Central memory CD4-positive, alpha-beta T cell (primary cell): ENCODE data around the gene MRPL43.

Experiments used
- DNase-seq: peaks from one replicate; pipeline ENCODE4 v3.0.0; 2022

Gene MRPL43

DNA sequence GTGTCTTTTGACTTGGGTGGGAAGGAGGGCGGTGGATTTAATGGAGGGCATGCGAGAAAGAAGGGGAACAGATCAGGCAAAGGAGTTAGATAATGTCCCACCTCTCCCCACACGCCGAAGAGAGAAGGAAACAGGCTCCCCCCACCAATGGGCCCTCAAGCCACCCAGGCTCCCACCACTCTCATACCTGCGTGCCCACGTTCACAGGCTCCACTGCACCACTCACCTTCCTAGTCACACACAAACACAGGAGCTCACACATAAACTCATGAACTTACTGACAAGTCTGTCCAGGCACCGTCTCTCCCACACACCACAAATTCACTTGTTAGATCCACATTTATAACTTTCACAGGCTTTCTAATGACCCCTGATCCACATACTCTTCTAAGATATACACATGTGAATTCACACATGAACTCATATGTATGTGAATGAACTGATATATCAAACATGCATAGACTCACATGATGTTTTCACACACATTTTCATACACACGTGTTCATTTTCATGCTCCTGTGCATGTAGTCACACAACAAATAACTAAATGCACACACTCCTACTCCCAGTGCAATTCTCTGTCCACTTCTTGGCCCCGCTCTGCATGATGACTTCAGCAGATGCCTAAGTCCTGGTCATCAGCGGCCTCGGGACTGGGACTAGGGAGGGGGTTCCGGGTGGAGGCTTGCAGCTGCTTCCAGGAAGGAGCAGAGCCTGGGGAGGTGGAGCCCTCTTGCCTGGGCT is 13.8 kb upstream of the MRPL43 start:
- DNase-seq: no peak

DNA sequence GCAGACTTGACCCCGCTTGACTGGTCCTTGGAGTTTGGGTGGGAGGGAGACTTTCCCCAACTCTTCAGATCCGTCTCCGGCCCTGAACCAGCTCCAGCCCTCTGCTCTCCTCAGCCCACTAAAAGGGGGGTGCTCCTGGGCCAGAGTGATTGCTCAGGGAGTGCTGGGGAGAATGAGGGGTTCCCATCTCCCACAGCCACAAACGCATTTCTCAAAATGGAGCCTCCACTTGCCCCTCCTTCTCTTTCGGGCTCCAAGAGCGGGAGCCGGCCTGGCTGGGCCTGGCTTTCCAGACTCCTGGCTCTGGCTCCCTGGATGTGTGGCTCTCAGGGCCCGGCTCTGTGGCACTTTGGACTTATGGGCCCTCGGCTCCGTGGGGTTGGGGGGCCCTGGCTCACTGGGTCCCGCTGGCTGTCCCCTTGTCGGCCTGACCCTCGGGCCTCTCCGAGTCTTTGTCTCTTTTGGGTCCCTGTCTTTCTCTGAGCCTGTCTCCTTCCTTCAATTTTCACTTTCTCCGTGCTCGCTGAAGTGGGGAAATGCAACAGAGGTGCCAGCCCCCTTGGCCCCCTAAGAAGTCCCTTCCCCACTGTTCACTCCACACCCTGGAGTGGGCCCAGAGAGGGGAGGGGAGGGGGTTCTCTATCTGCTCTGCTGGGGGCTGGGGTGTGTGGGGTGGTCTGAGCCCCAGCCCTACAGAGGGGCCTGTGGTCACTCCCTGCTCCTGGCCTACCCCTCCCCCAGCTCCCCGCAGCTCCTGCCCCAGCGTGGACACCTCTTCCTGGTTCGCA is 13.0 kb upstream of the MRPL43 start:
- no peak for DNase-seq

DNA sequence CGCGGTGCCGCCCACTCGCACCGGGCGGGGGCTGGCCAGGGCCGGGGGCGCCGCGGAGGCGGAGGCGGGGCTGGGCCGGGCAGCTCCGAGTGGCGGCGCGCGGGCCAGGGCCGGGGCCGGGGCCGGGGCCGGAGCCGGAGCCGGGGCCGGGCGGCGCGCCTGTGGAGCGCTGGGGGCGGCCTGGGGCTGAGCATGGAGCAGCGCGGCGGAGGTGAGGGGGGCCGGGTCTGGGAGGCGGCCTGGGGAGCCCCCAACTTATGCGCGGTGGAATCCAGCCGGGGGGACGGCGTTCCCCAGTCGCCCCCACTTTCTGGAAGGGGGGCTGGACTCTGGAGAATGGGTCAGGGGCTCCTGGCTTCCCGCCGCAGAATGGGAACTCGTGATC is 12.4 kb upstream of the MRPL43 start, which contains the start of gene LZTS2:
TSS of gene LZTS2 (plus strand) at position 67 of the 385 bp plus-strand sequence. CDS start 2,731 bp downstream, outside the sequence.
- DNase-seq: no peak

DNA sequence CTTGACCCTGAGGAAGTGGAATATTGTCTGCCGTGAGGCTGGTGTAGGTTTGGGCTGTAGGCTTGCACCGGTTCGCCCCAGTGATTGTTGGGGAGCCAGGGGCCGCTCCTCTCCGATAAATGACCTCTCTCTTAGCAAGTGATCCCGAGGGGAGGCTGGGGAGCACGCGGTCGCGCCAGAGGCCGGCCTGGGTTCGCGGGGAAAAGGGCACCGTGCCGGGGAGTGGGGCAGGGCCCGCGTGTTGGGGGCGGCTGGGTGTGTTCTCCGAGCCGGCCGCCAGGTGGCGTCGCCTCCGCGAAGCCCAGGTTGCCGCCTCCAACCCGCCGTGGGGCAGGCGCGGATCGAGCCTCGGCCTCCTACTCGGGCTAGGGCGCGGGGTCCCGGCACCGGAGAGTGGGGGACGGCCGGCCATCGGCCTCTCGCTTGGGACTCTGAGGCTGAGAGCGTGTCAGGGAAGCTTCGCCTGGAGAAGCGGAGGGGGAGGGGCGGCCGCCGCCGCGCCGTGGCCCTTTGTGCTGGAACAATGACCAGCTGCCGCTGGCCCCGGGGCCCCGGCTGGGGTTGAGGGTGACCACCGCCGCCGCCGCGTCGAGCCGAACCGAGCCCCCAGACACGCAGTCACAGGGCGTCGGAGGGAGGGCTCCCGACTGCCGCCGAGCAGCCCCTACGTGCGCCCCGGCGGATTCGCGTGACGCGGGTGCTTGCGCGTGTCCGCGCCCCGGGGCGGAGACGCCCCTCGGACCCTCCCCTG is 11.9 kb upstream of the MRPL43 start:
- peak; percentile 75 for DNase-seq

DNA sequence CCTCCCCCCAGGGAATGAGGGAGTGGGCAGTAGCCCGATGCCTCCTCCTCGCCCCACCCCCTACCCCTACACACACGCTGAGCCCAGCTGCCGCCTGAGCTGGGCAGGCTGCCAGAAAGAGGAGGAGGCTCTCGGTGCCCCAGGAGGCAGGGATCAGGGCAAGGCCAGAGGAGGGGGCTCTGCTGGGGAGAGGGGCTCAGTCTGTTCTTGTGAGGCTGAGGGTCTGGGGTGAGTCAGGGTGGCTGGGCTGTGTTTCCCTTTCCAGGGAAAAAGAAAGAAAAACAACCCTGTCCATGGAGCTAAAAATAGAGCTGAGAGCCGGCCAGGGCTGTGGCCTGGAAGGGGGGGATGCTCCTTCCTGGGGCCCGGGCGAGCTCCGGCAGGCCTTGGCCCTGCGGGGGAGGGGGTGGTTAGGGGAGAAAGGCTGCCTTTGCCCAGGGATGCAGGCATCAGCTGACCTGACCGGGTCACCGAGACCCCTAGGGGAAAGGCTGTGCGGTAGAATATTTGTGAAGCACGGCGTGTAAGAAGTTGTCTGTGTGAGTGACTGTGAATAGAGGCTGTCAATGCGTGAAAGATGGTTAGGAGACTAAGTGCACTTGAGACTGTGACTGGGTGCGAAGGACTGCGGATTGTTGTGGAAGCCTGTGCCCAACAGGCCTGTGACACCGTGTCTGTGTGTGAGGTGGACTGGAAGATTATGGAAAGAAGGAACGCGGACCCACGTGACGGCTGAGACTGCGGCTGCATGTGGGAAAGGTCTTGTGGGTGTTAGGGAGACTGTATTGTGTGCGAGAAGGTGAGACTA is 11.1 kb upstream of the MRPL43 start:
- DNase-seq: peak; percentile 69

DNA sequence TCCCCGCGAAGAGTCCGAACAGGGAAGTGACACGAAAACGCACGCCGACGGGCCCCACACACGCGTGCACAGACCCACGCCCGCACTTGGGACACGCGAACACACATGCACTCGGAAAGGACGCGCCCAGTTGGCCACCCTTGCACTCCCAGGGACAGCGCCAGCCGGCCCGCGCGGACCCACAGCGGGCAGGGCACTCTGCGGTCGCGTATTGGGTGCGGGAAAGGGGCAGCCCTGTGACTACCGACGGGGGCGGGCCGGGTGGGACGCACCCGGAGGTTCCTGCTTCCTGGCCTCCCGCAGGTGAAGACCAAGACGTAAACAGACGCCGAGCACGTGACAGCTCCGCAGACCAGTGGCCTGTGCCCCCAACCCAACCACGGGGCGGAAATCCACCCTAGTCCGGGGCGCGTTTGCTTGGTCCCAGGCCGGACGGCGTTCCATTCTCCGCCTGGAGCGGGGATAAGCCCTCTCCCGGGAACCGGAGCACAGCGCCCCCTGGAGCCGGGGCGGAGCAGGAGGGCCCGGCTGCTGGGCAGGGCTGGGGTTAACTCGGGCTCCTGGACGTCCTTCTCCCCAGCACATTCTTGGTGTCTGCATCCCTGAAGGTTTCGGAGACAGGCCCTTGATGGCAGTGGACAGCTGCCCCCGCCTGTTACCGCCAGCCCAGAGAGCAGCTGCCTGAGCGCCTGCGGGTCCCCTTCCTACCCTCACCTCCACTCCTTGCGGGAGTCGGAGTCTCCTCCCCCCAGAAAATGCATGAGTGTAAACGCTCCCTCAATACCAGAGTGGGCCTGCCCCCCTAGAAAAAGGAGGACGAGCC is 10.3 kb upstream of the MRPL43 start:
- peak; percentile 69 for DNase-seq

DNA sequence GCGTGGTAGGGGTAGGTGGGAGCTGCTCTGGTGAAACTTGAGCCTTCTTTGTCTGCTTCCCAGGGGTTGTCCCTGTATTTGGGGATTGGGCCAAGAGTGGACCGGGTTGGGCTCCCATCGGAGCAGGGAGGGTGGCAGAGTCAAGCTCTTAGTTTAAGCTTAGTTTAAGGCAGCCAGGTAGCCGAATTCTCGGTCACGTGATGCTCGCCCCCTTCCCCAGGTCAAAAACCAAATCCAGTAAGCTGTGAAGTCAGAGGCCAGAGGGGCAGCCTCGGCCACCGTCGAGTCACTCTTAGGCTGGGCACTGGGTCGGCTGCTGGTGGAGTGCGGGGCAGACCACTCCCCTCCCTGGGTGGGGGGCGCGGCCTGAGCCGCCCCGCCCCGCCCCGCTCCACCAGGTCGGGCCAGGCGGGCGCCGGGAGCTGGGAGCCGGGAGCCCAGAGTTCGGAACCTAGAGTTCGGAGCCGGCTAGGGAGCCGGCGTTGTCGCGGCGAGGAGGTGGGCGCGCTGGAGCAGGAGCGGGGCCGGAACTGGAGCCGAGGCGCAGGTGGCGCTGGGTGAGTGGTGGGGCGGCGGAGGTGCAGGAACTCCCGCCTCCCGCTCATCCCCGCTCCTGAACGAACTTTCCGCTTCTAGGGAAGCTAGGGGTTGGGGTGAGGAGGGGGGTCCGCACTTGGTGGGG is 9.5 kb upstream of the MRPL43 start:
- peak; percentile 38 for DNase-seq

DNA sequence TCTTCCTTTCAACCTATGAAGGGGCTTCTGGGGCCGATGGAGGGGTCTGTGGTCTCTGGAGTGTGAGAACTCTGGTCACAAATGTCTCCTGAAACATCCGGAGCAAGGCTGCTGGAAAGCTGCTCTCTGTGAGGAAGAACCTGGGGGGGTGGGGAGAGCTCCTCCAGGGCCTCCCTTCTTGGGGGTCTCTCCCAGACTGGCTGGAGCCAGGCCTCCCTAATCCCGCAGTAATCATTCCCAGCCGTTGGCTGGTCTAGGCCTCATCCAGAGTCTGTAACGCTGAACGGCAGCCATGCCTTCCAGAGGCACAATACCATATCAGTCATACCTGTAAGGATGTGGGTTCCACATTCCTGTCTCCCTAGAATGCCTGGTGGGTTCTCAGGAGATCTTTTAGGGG is 7.9 kb upstream of the MRPL43 start:
- no peak for DNase-seq

DNA sequence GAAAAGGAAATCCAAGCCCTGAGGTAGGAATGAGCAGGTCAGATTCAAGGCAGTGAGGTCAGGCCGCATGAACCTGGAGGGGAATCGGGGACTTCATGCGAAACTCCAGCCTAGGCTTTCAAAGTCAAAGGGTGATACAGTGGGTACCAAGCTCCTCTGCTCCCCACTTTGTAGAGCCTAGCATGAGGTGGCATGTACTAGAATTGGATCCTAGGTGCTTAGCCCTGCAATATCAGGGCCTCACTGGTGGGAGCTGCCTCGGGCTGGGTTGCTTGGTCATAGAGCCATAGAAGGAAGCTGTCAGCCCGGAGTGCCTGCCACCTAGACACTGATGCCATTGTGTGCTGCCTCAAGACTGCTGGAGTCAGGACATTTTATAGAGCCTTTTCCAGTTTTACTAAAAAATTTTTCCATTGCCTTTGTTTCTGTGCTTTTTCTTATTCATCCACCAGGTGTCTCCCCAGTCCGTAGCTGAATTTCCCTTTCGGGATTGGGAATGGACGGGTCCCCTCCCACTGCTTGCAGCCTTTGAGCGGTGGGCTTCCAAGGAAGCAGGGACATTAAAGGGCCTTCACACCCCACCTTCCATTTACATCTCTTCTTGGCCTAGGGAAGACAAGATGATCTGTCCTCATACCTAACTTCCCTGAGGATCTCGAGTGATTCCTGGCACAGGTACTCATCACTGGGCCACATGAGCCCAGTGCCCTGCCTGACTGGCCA is 6.8 kb upstream of the MRPL43 start:
- DNase-seq: no peak

DNA sequence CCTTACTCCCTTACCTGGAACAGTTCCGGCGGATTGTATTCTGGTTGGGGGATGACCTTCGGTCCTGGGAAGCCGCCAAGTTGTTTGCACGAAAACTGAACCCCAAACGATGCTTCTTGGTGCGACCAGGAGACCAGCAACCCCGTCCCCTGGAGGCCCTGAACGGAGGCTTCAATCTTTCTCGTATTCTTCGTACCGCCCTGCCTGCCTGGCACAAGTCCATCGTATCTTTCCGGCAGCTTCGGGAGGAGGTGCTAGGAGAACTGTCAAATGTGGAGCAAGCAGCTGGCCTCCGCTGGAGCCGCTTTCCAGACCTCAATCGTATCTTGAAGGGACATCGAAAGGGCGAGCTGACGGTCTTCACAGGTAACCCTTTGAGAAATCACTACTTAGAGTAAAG is 1.8 kb upstream of the MRPL43 start:
- DNase-seq: no peak

DNA sequence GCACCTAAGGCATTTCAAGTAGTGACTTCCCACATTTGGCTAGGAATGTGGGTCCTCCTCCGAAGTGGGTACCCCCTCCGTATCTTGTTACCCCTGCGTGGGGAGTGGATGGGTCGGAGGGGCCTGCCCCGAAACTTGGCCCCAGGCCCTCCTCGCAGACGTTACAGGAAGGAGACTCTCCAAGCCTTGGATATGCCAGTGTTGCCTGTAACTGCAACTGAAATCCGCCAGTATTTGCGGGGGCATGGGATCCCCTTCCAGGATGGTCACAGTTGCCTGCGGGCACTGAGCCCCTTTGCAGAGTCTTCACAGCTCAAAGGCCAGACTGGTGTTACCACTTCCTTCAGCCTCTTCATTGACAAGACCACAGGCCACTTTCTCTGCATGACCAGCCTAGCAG is 869 bp upstream of the MRPL43 start:
- DNase-seq: no peak

DNA sequence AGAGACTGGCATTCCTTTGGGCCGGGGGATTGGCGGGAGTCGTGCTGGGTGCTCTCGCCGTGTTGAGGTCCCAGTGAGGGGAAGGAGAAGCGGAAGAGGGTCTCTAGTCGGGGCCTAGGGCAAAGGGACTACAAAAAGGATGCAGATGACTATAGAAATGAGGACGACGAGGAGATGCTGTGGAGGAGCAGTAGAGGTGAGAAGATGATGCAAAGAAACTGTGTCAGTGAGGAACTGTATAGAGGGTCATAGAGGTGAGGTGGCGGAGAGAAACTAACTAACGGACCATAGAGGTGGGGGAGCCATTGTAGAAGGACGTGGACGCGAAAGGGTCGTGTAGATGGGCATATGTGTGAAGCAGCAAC is 370 bp upstream of the MRPL43 start:
- no peak for DNase-seq

DNA sequence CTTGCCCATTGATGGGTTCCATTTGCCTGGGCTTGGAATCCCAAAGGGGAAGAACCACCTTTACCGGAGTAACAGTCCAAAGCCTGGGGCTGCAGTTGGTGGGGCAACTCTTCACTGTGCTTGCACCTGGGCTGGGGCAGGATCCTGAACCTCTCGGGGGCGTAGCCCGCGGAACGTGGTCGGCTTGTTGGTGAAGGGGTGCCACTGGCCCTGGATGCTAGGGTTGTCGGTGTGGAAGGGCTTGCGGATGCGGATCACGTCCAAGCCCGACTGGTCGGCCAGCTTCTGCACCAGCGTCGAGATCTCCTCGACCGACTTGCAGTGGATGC is 710 bp downstream of the MRPL43 start:
- no peak for DNase-seq

DNA sequence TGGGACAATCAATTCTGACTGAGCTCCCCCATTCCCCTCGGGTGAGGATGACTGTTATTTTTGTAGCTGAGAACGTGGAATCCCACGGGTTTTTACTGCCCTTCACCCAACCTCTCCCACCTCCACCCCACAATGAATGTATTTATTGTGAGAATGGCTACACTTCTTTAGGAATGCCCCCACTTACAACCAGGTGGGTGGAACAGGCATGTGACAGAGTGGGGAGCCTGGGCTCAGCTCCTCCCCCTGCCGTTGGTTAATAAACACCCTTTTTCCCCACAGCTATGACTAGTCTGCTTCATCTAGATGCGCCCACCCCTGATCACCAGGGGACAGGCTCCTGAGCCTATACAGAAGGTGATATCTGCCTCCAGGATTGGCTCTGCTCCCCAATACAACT is 2.0 kb downstream of the MRPL43 start:
- DNase-seq: no peak

DNA sequence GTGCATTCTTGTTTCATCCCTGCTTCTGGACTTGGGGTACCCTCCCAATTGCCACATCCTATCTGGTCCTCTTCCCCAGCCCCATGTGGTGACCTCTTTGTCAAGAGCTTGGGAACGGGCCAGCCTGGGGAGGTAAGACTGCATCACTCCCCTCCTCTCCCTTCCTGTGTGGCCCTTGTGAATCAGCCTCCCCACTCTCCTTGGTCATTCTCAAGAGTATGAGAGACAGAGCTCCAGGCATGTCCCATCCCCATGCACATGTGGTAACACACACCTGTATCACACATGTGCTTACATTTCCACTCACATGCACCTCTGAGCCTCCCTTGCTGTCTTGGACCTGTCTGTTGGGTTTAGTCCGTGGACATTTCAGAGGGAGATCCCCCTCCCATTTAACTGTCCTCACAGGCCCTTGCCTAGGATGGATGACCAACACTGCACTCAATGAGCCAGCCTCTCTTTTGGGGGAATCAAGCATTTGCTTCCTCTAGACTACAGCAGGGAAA is 2.6 kb downstream of the MRPL43 start:
- no peak for DNase-seq

DNA sequence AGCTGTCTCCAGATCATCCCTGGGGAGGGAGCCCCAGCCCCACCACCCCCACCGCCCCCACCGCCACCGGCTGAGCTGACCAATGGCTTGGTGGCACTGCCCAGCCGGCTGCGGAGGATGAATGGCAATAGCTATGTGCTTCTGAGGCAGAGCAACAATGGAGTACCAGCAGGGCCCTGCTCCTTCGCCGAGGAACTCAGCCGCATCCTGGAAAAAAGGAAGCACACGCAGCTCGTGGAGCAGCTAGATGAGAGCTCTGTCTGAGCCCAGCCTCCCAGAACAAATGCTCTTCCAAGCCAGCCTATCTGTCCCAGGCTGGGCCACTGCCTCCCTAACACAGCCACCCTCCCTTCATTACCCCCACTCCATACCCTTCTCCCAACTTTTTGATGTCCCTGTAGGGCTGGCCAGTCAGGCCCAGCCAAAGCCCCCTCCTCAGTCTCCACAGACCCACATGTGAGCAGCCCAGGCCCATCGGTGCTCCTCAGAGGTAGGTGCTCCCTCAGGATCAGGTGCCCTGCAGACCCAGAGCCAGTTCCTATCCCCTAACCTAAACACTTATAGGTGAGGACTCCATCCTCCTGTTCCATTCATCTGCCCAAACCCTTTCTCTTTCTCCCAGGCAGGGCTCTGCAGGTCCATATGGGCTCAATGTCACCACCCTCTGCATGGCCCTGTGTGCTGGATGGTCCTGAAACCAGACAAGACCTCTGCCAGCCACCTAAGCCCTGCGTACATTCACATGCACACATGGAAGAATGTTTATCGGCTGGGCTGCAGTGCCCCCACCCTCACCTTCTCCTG is 3.2 kb downstream of the MRPL43 start:
- DNase-seq: no peak

DNA sequence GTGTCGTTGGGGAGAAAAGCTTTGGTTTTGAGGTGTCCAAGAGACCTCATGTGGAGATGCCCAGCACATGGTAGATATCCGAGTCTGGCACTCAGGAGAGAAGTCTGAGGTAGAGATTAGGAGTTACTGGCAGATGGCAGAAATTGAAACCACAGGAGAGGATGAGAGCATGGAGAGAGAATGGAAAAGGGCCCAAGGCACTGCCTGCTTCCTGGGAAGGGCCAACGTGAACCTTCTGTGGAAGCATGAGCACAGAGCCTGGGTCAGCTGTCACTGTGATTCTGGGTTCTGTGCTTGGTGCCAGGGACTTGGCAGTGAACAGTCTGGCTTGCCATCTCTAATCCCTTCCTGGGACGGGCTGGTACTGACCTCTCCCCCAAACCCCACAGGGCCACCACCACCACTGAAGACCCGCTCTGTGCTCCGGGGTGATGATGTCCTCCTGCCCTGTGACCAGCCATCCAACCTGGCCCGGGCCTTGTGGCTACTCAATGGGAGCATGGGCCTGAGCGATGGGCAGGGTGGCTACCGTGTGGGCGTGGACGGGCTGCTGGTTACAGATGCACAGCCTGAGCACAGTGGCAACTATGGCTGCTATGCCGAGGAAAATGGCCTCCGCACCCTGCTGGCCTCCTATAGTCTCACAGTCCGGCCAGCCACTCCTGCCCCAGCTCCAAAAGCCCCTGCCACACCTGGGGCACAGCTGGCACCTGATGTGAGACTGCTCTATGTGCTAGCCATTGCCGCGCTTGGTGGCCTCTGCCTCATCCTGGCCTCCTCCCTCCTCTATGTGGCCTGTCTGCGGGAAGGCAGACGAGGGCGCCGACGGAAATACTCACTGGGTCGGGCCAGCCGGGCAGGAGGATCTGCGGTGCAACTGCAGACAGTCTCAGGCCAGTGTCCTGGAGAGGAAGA is 4.1 kb downstream of the MRPL43 start:
- no peak for DNase-seq

DNA sequence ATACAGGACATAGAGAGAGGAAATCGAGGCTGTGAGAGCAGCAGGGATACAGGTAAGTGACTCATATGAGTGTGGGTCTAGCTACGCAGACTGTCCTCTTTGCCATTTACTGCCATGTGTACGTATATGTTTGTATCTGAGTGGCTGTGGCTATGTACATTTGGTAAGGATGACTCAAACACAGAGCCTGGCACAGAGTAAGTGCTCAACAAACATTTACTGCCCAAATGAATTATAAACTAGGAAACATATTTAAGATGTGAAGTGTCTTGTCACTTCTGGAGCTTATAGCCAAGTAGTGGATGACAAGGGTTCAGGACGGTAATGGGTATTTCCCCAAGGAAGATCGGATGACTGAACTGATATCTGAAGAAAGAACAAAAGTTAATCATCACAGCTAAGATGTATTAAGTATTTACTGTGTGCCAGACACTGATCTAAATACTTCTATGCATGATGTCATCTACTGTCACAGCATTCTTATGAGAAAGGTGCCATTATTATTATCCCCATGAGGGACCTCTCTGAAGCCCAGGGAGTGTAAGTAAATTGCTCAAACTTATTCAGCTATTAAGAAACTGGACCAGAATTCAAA is 6.0 kb downstream of the MRPL43 start:
- DNase-seq: no peak
